H1 (cell line): ENCODE data around the gene CRACDL. TPM values are rescaled to one million over a fixed set of nuclear protein-coding genes. Genes with fewer than 3 reads are reported as not detected.

Experiments used
- CTCF ChIA-PET: fragments of 300-600 bp; sonication (Branson Sonifier 250); formaldehyde crosslinking; loops from one replicate; lab custom pipeline; 2021; ENCODE audit not compliant: partially characterized antibody; lab: Charles Lee
- POLR2A ChIA-PET: fragments of 300-600 bp; sonication (Branson Sonifier 250); formaldehyde crosslinking; loops from one replicate; lab custom pipeline; 2021; ENCODE audit warnings: inconsistent platforms; ENCODE audit not compliant: partially characterized antibody; lab: Charles Lee
- DNase-seq, 2 experiments: peaks; one replicate each; pipeline versions ENCODE4 v3.0.0 to v3.0.0-alpha.2; 2010 to 2022; ENCODE audit warnings: low spot score in 2 of 2, low read depth in 1 of 2, mixed read lengths in 1 of 2
- FAIRE-seq: peaks from 2 replicates; lab custom pipeline; 2011; peaks lifted over from hg19 to GRCh38; lab: Jason Lieb, UNC
- H2AFZ ChIP-seq: 2 replicates; pipeline ENCODE4 v1.8.1; 2012; ENCODE audit warnings: low read length, inconsistent platforms
- H2AK5ac ChIP-seq: 2 replicates; pipeline ENCODE4 v1.6.1; 2013; ENCODE audit warnings: low read depth, low read length
- H2BK120ac ChIP-seq: replicated peaks from 2 replicates; pipeline ENCODE3; 2013; ENCODE audit warnings: low read depth, low read length, inconsistent platforms
- H2BK12ac ChIP-seq: 2 replicates; pipeline ENCODE4 v1.6.1; 2013; ENCODE audit warnings: low read depth, low read length
- H2BK15ac ChIP-seq: 2 replicates; pipeline ENCODE4 v1.6.1; 2013; ENCODE audit warnings: low read length
- H2BK20ac ChIP-seq: 2 replicates; pipeline ENCODE4 v1.6.1; 2013; ENCODE audit warnings: low read length
- H2BK5ac ChIP-seq: 2 replicates; pipeline ENCODE4 v1.6.1; 2013; ENCODE audit warnings: low read depth, low read length
- H3K14ac ChIP-seq: 2 replicates; pipeline ENCODE4 v1.6.1; 2013; ENCODE audit warnings: inconsistent platforms; ENCODE audit not compliant: insufficient read length
- H3K18ac ChIP-seq: 2 replicates; pipeline ENCODE4 v1.6.1; 2013; ENCODE audit warnings: low read length; ENCODE audit errors: extremely low read depth
- H3K23ac ChIP-seq: 2 replicates; pipeline ENCODE4 v1.6.1; 2013; ENCODE audit warnings: inconsistent platforms; ENCODE audit not compliant: insufficient read length
- H3K23me2 ChIP-seq: 2 replicates; pipeline ENCODE4 v1.6.1; 2013; ENCODE audit warnings: low read depth, low read length
- H3K27ac ChIP-seq: 2 replicates; pipeline ENCODE4 v1.6.1; 2011; ENCODE audit warnings: low read depth, low read length, inconsistent platforms
- H3K27me3 ChIP-seq, 4 experiments: replicated peaks in 1 of 4; 1 replicate in 1 of 4; 2 replicates in 3 of 4; pipeline versions ENCODE4 v1.6.1 to v1.8.1; 2011 to 2013; ENCODE audit warnings: low read length in 3 of 4, mild to moderate bottlenecking in 3 of 4, inconsistent platforms in 2 of 4, mixed read lengths in 2 of 4, moderate library complexity in 1 of 4; ENCODE audit not compliant: control insufficient read depth in 3 of 4, insufficient read depth in 3 of 4; ENCODE audit errors: extremely low read depth in 1 of 4
- H3K36me3 ChIP-seq, 4 experiments: 2 replicates each; pipeline versions ENCODE4 v1.6.1 to v1.8.1; 2011 to 2013; ENCODE audit warnings: mild to moderate bottlenecking in 4 of 4, low read length in 3 of 4, moderate library complexity in 2 of 4, control low read depth in 1 of 4, inconsistent platforms in 1 of 4; ENCODE audit not compliant: insufficient read depth in 4 of 4, control insufficient read depth in 2 of 4
- H3K4ac ChIP-seq: replicated peaks from 2 replicates; pipeline ENCODE3; 2013; ENCODE audit warnings: low read length, low read depth, mixed read lengths, inconsistent platforms; ENCODE audit not compliant: insufficient read length
- H3K4me1 ChIP-seq, 4 experiments: replicated peaks in 1 of 4; 1 replicate in 1 of 4; 2 replicates in 3 of 4; pipeline versions ENCODE4 v1.6.1 to v1.8.1; 2011 to 2013; ENCODE audit warnings: low read length in 3 of 4, inconsistent platforms in 2 of 4, mixed read lengths in 1 of 4; ENCODE audit not compliant: insufficient read depth in 4 of 4, control insufficient read depth in 3 of 4
- H3K4me2 ChIP-seq, 2 experiments: 2 replicates each; pipeline versions ENCODE4 v1.6.1 to v1.8.1; 2011 to 2013; ENCODE audit warnings: low read depth in 2 of 2, low read length in 2 of 2, control low read depth in 1 of 2, inconsistent platforms in 1 of 2, mild to moderate bottlenecking in 1 of 2; ENCODE audit not compliant: insufficient read depth in 1 of 2
- H3K4me3 ChIP-seq, 4 experiments: fragments of 200-600, 300-600 bp in 1 of 4; sonication (generic), shearing (Covaris generic), sonication (Bioruptor Twin) in 1 of 4; 2 replicates each; pipeline versions ENCODE4 v1.5.1 to v1.8.1; 2011 to 2016; ENCODE audit warnings: low read length in 4 of 4, low read depth in 3 of 4, control low read depth in 2 of 4, inconsistent platforms in 2 of 4, mild to moderate bottlenecking in 2 of 4, mixed read lengths in 1 of 4, moderate library complexity in 1 of 4; ENCODE audit not compliant: insufficient read depth in 2 of 4; ENCODE audit errors: extremely low read depth in 1 of 4
- H3K56ac ChIP-seq: replicated peaks from 2 replicates; pipeline ENCODE3; 2013; ENCODE audit warnings: low read depth, mild to moderate bottlenecking, mixed read lengths, low read length, inconsistent platforms; ENCODE audit not compliant: insufficient read length
- H3K79me1 ChIP-seq: 2 replicates; pipeline ENCODE4 v1.6.1; 2013; ENCODE audit warnings: low read depth, low read length, control low read depth
- H3K79me2 ChIP-seq, 2 experiments: 2 replicates each; pipeline versions ENCODE4 v1.6.1 to v1.8.1; 2012 to 2013; ENCODE audit warnings: low read length in 2 of 2, mild to moderate bottlenecking in 2 of 2, inconsistent platforms in 1 of 2; ENCODE audit not compliant: insufficient read depth in 2 of 2, control insufficient read depth in 1 of 2
- H3K9ac ChIP-seq, 4 experiments: replicated peaks in 1 of 4; 1 replicate in 1 of 4; 2 replicates in 3 of 4; pipeline versions ENCODE4 v1.6.1 to v1.8.1; 2011 to 2013; ENCODE audit warnings: low read depth in 3 of 4, low read length in 3 of 4, control low read depth in 2 of 4, mild to moderate bottlenecking in 2 of 4, moderate library complexity in 2 of 4, inconsistent platforms in 1 of 4; ENCODE audit errors: extremely low read depth in 1 of 4
- H3K9me3 ChIP-seq, 2 experiments: 2 replicates each; pipeline versions ENCODE4 v1.6.1 to v1.8.1; 2012 to 2013; ENCODE audit warnings: mild to moderate bottlenecking in 2 of 2, moderate library complexity in 2 of 2, control low read depth in 1 of 2, inconsistent platforms in 1 of 2, low read depth in 1 of 2, low read length in 1 of 2, mixed read lengths in 1 of 2; ENCODE audit not compliant: insufficient read depth in 2 of 2
- H4K20me1 ChIP-seq, 2 experiments: replicated peaks in 1 of 2; 2 replicates each; pipeline versions ENCODE3 to v1.8.1; 2011 to 2013; ENCODE audit warnings: inconsistent platforms in 2 of 2, low read length in 2 of 2, mild to moderate bottlenecking in 1 of 2; ENCODE audit not compliant: insufficient read depth in 2 of 2, control insufficient read depth in 1 of 2
- H4K5ac ChIP-seq: 2 replicates; pipeline ENCODE4 v1.6.1; 2013; ENCODE audit warnings: low read length, low read depth, mixed read lengths, inconsistent platforms; ENCODE audit not compliant: insufficient read length
- H4K8ac ChIP-seq: 2 replicates; pipeline ENCODE4 v1.8.0; 2013; ENCODE audit warnings: mild to moderate bottlenecking, moderate library complexity, low read length, inconsistent platforms; ENCODE audit not compliant: insufficient read depth; ENCODE audit errors: extremely low read depth
- H4K91ac ChIP-seq: replicated peaks from 2 replicates; pipeline ENCODE3; 2013; ENCODE audit warnings: low read length, mixed read lengths, inconsistent platforms; ENCODE audit not compliant: insufficient read length
- CHD2 ChIP-seq: IDR thresholded peaks from 2 replicates; pipeline ENCODE4 v1.6.1; 2012; ENCODE audit warnings: low read length, improper control_type of control experiment
- WGBS, 2 experiments: shearing (Covaris generic) in 1 of 2; methylation state at CpG; one replicate each; pipeline versions ENCODE4 v1.1.6 to v1.1.7; 2013 to 2015; ENCODE audit warnings: low lambda C conversion rate in 2 of 2, mixed read lengths in 2 of 2, inconsistent platforms in 1 of 2, low coverage in 1 of 2, missing lambda C conversion rate in 1 of 2; ENCODE audit not compliant: insufficient replicate concordance in 2 of 2, insufficient coverage in 1 of 2, insufficient read length in 1 of 2; ENCODE audit errors: extremely low coverage in 1 of 2, missing lambda C conversion rate in 1 of 2; 5-methylcytosine and 5-hydroxymethylcytosine counted together
- polyA plus RNA-seq, 7 experiments: library from polyadenylated mRNA; depleted of rRNA in 3 of 7; stranded (reverse) in 5 of 7; unstranded in 2 of 7; fragments of >200 nt in 5 of 7; fragments of 200-250 nt in 2 of 7; gene quantifications; 1 replicate in 5 of 7; 2 replicates in 1 of 7; 4 replicates in 1 of 7; pipeline versions ENCODE4 v1.2.1 to v1.2.3, GENCODE V29; 2011 to 2013; ENCODE audit warnings: missing spikeins in 2 of 7, mixed read lengths in 2 of 7
- total RNA-seq: library from RNA; stranded (reverse); fragmentation: NEBNext Ultra II Directional; extraction: Animal tissue kit (Norgen Biotek cat#: 25700); gene quantifications from 2 replicates; pipeline ENCODE4 v1.2.1, GENCODE V29; 2021

Gene CRACDL
- total and polyA plus RNA-seq, 2 of the 8 experiments (the other 6 are each of a cell fraction or from before 2014, with no cell fraction given) = 0.07 to 0.38 TPM

GRCh38 chr2:98946855-98947254 is 10.8 kb upstream of the CRACDL start:
- Histone ChIP-seq H3K27ac (no peak overlapping the region), H2AFZ (0 out of 2 replicates have a peak overlapping the region, but pooled peaks have one; percentile 17), H2BK12ac (no peak overlapping the region), H3K79me2 (no peaks in the 10 kb centered on the region), H3K18ac (no peak overlapping the region), H2BK5ac (no peak overlapping the region), H3K9me3 (no peaks in the 10 kb centered on the region), H2AK5ac (no peak overlapping the region), H3K4me1 (no peaks in the 10 kb centered on the region), H3K4me3 (no peak overlapping the region), H3K79me1 (no peaks in the 10 kb centered on the region), H2BK120ac (no peak overlapping the region), H4K5ac (no peak overlapping the region), H3K14ac (no peak overlapping the region), H4K8ac (no peak overlapping the region; the same call in 1 of the 2 replicates), H3K27me3 (no peaks in the 10 kb centered on the region; a peak in 1 of 7 replicates), H3K36me3 (no peaks in the 10 kb centered on the region), H2BK20ac (no peak overlapping the region), H3K23me2 (no peaks in the 10 kb centered on the region), H3K4me2 (no peak overlapping the region), H3K4ac (no peak overlapping the region), H3K9ac (no peak overlapping the region), H3K23ac (no peak overlapping the region), H4K20me1 (no peaks in the 10 kb centered on the region), H2BK15ac (no peak overlapping the region), H3K56ac (no peak overlapping the region), H4K91ac (no peak overlapping the region)
- FAIRE-seq (no peak), DNase-seq (no peak)
- POLR2A ChIA-PET = interaction anchor here (1.9 kb wide), 1 partner anchor 10 kb away, joined by 4 read pairs; no protein-coding TSS in a partner anchor
- no peak for TF ChIP-seq CHD2
- 88% methylated on average over 9 of the region's 9 CpGs; no CpG with 5 or more reads in 1 of the 2 experiments for WGBS, 2 experiments
- CTCF ChIA-PET = interaction anchor here (1.4 kb wide), 1 partner anchor 139 kb away, joined by 4 read pairs; no protein-coding TSS in a partner anchor
